Spleen (tissue), 10 donors: Measurements from ENCODE around the gene PVRIG. TPM values are rescaled to one million over a fixed set of nuclear protein-coding genes. Genes with fewer than 3 reads are reported as not detected.

Source experiments
- polyA plus RNA-seq, 3 donors: library from polyadenylated mRNA; stranded (reverse); fragments of 200-250 nt; gene quantifications; one replicate each; pipeline ENCODE4 v1.2.1, GENCODE V29; 2013
- total RNA-seq, 7 donors: library from RNA; depleted of rRNA in 3 of 7; stranded (reverse); fragments of >200 nt in 3 of 7; fragmentation: NEBNext Ultra II Directional in 4 of 7; extraction: Animal tissue kit (Norgen Biotek cat#: 25700) in 4 of 7; gene quantifications; one replicate each; pipeline versions ENCODE4 v1.1.0 to v1.2.1, GENCODE V29; 2016 to 2021
- donor health status: healthy with polysubstance abuse.
- donor health status: DM: no; HTN: no; CAD: no; lungs with moderate emphysema.
- donor health status: DM: no; HTN: no; CAD: no.
- donor health status: Bipolar disorder and iron deficiency.
- donor health status: healthy.
- donor health status: DM: no; HTN: no; CAD: no.
- donor health status: DM: yes; HTN: yes; CAD: no.

Gene PVRIG
- total and polyA plus RNA-seq, 10 donors, result 20.3 to 58.7 (median 32.1) TPM

Other genes starting within 250 kb of the PVRIG start
- under 1 TPM in 1 of 7 donors, not detected in 6; 0.79 TPM for gene AZGP1, start 243.9 kb upstream of the PVRIG start, total RNA-seq
- 1 to 10 TPM in 1 of 3 donors, under 1 TPM in 2; 0.13 to 2.3 (median 0.36) TPM for gene AZGP1, start 243.9 kb upstream of the PVRIG start, polyA plus RNA-seq
- gene ZKSCAN1, start 204.4 kb upstream of the PVRIG start, total RNA-seq, result 10 to 100 TPM; 29.7 to 77.9 (median 65.7) TPM
- 10 to 100 TPM in 2 of 3 donors, 1 to 10 TPM in 1; 7.3 to 11.5 (median 10.6) TPM for gene ZKSCAN1, start 204.4 kb upstream of the PVRIG start, polyA plus RNA-seq
- gene ZSCAN21, start 170.2 kb upstream of the PVRIG start, total RNA-seq, result 10 to 100 TPM in 2 of 7 donors, 1 to 10 TPM in 5; 7.2 to 14.3 (median 9.2) TPM
- gene ZSCAN21, start 170.2 kb upstream of the PVRIG start, polyA plus RNA-seq, result 1 to 10 TPM; 3.7 to 6.1 (median 5.0) TPM
- 10 to 100 TPM; 25.7 to 34.0 (median 29.3) TPM for gene ZNF3, start 138.2 kb upstream of the PVRIG start, total RNA-seq
- 10 to 100 TPM; 11.0 to 17.3 (median 14.8) TPM for gene ZNF3, start 138.2 kb upstream of the PVRIG start, polyA plus RNA-seq
- gene COPS6, start 131.0 kb upstream of the PVRIG start, total RNA-seq, result 10 to 100 TPM; 47.0 to 86.7 (median 64.7) TPM
- gene COPS6, start 131.0 kb upstream of the PVRIG start, polyA plus RNA-seq, result 10 to 100 TPM; 80.7 to 89.6 (median 83.5) TPM
- gene MCM7, start 118.6 kb upstream of the PVRIG start, total RNA-seq, result 10 to 100 TPM; 49.5 to 74.7 (median 64.8) TPM
- gene MCM7, start 118.6 kb upstream of the PVRIG start, polyA plus RNA-seq, result 10 to 100 TPM; 72.3 to 92.7 (median 75.8) TPM
- gene AP4M1, start 118.3 kb upstream of the PVRIG start, total RNA-seq, result 10 to 100 TPM in 5 of 7 donors, 1 to 10 TPM in 2; 9.2 to 18.0 (median 12.0) TPM
- 10 to 100 TPM in 2 of 3 donors, 1 to 10 TPM in 1; 8.7 to 10.1 (median 10.1) TPM for gene AP4M1, start 118.3 kb upstream of the PVRIG start, polyA plus RNA-seq
- 10 to 100 TPM; 29.7 to 44.0 (median 36.5) TPM for gene TAF6, start 100.6 kb upstream of the PVRIG start, total RNA-seq
- 10 to 100 TPM; 16.5 to 36.6 (median 21.3) TPM for gene TAF6, start 100.6 kb upstream of the PVRIG start, polyA plus RNA-seq
- gene CNPY4, start 100.3 kb upstream of the PVRIG start, total RNA-seq, result 10 to 100 TPM; 12.4 to 19.7 (median 15.2) TPM
- 10 to 100 TPM in 2 of 3 donors, 1 to 10 TPM in 1; 9.7 to 14.1 (median 11.0) TPM for gene CNPY4, start 100.3 kb upstream of the PVRIG start, polyA plus RNA-seq
- gene MBLAC1, start 93.0 kb upstream of the PVRIG start, total RNA-seq, result 1 to 10 TPM; 1.7 to 4.4 (median 2.0) TPM
- 1 to 10 TPM; 1.8 to 2.7 (median 2.4) TPM for gene MBLAC1, start 93.0 kb upstream of the PVRIG start, polyA plus RNA-seq
- gene LAMTOR4, start 71.0 kb upstream of the PVRIG start, total RNA-seq, result 100 to 1,000 TPM; 152 to 328 (median 187) TPM
- gene LAMTOR4, start 71.0 kb upstream of the PVRIG start, polyA plus RNA-seq, result 100 to 1,000 TPM; 470 to 709 (median 574) TPM
- gene TRAPPC14, start 61.2 kb upstream of the PVRIG start, total RNA-seq, result 10 to 100 TPM; 33.0 to 68.7 (median 48.2) TPM
- 10 to 100 TPM; 33.0 to 54.5 (median 51.4) TPM for gene TRAPPC14, start 61.2 kb upstream of the PVRIG start, polyA plus RNA-seq
- gene GAL3ST4, start 51.3 kb upstream of the PVRIG start, total RNA-seq, result 1 to 10 TPM; 1.3 to 6.2 (median 3.0) TPM
- 1 to 10 TPM; 1.0 to 2.8 (median 1.1) TPM for gene GAL3ST4, start 51.3 kb upstream of the PVRIG start, polyA plus RNA-seq
- 1 to 10 TPM; 2.4 to 5.3 (median 4.5) TPM for gene GPC2, start 42.6 kb upstream of the PVRIG start, total RNA-seq
- 1 to 10 TPM; 2.1 to 4.4 (median 4.2) TPM for gene GPC2, start 42.6 kb upstream of the PVRIG start, polyA plus RNA-seq
- 10 to 100 TPM in 5 of 7 donors, 1 to 10 TPM in 2; 8.0 to 59.6 (median 31.4) TPM for gene STAG3, start 42.0 kb upstream of the PVRIG start, total RNA-seq
- gene STAG3, start 42.0 kb upstream of the PVRIG start, polyA plus RNA-seq, result 100 to 1,000 TPM in 2 of 3 donors, 10 to 100 TPM in 1; 69.5 to 123 (median 104) TPM
- not detected for gene SPDYE3, start 87.8 kb downstream of the PVRIG start, total RNA-seq
- under 1 TPM; 0.09 to 0.22 (median 0.15) TPM for gene SPDYE3, start 87.8 kb downstream of the PVRIG start, polyA plus RNA-seq
- gene PILRB, start 138.2 kb downstream of the PVRIG start, total RNA-seq, result 100 to 1,000 TPM in 2 of 7 donors, 10 to 100 TPM in 5; 66.2 to 114 (median 70.5) TPM
- 10 to 100 TPM; 56.8 to 97.5 (median 95.0) TPM for gene PILRB, start 138.2 kb downstream of the PVRIG start, polyA plus RNA-seq
- gene PILRA, start 153.5 kb downstream of the PVRIG start, total RNA-seq, result 10 to 100 TPM; 19.8 to 61.1 (median 30.9) TPM
- gene PILRA, start 153.5 kb downstream of the PVRIG start, polyA plus RNA-seq, result 10 to 100 TPM in 2 of 3 donors, 1 to 10 TPM in 1; 5.8 to 18.8 (median 11.7) TPM
- 1 to 10 TPM; 4.5 to 8.3 (median 6.3) TPM for gene ZCWPW1, start 208.8 kb downstream of the PVRIG start, total RNA-seq
- 10 to 100 TPM; 21.7 to 42.6 (median 24.3) TPM for gene ZCWPW1, start 208.8 kb downstream of the PVRIG start, polyA plus RNA-seq
- 10 to 100 TPM; 42.3 to 82.2 (median 67.3) TPM for gene MEPCE, start 209.9 kb downstream of the PVRIG start, total RNA-seq
- gene MEPCE, start 209.9 kb downstream of the PVRIG start, polyA plus RNA-seq, result 10 to 100 TPM; 31.4 to 56.9 (median 38.0) TPM
- 10 to 100 TPM; 46.7 to 63.8 (median 57.7) TPM for gene PPP1R35, start 216.5 kb downstream of the PVRIG start, total RNA-seq
- gene PPP1R35, start 216.5 kb downstream of the PVRIG start, polyA plus RNA-seq, result 100 to 1,000 TPM in 2 of 3 donors, 10 to 100 TPM in 1; 87.6 to 111 (median 111) TPM
- gene SPACDR, start 244.3 kb downstream of the PVRIG start, total RNA-seq, result 1 to 10 TPM in 5 of 7 donors, not detected in 2; 1.3 to 4.6 (median 1.9) TPM
- 1 to 10 TPM in 2 of 3 donors, under 1 TPM in 1; 0.65 to 2.1 (median 1.2) TPM for gene SPACDR, start 244.3 kb downstream of the PVRIG start, polyA plus RNA-seq